ENCODE measurements around the gene VTI1A. TPM values are rescaled to one million over a fixed set of nuclear protein-coding genes. Genes with fewer than 3 reads are reported as not detected.
A peak's percentile ranks its signal among the peaks of the same experiment; 100 is the strongest.

VTI1A gene
- total and polyA plus RNA-seq, 2 of the 13 experiments (the other 11 are each of a cell fraction or from before 2014, with no cell fraction given) = 11.7 to 32.7 TPM

GRCh38 chr10:112446055-112446854, 760 bp upstream of the VTI1A start (continued):
- TF ChIP-seq, protein P1, sequence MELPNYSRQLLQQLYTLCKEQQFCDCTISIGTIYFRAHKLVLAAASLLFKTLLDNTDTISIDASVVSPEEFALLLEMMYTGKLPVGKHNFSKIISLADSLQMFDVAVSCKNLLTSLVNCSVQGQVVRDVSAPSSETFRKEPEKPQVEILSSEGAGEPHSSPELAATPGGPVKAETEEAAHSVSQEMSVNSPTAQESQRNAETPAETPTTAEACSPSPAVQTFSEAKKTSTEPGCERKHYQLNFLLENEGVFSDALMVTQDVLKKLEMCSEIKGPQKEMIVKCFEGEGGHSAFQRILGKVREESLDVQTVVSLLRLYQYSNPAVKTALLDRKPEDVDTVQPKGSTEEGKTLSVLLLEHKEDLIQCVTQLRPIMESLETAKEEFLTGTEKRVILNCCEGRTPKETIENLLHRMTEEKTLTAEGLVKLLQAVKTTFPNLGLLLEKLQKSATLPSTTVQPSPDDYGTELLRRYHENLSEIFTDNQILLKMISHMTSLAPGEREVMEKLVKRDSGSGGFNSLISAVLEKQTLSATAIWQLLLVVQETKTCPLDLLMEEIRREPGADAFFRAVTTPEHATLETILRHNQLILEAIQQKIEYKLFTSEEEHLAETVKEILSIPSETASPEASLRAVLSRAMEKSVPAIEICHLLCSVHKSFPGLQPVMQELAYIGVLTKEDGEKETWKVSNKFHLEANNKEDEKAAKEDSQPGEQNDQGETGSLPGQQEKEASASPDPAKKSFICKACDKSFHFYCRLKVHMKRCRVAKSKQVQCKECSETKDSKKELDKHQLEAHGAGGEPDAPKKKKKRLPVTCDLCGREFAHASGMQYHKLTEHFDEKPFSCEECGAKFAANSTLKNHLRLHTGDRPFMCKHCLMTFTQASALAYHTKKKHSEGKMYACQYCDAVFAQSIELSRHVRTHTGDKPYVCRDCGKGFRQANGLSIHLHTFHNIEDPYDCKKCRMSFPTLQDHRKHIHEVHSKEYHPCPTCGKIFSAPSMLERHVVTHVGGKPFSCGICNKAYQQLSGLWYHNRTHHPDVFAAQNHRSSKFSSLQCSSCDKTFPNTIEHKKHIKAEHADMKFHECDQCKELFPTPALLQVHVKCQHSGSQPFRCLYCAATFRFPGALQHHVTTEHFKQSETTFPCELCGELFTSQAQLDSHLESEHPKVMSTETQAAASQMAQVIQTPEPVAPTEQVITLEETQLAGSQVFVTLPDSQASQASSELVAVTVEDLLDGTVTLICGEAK (IDR thresholded peaks at IDR 0.05) = no peak
- TF ChIP-seq, protein P1 (CRISPR knock-in tag; IDR thresholded peaks at IDR 0.05) = 0 out of 2 replicates have a peak, but pooled peaks have one; percentile 10
- TF ChIP-seq ZNF143 (CRISPR knock-in tag; IDR thresholded peaks at IDR 0.05) (0 out of 2 replicates have a peak, but pooled peaks have one; percentile 12), DMAP1 (CRISPR knock-in tag; IDR thresholded peaks at IDR 0.05) (no peak), ZNF569 (CRISPR knock-in tag; IDR thresholded peaks at IDR 0.05; ENCODE audit: borderline replicate concordance) (no peak), SKI (IDR thresholded peaks at IDR 0.05; ENCODE audit: partially characterized antibody) (no peak), TSC22D2 (CRISPR knock-in tag; IDR thresholded peaks at IDR 0.05; ENCODE audit: borderline replicate concordance) (no peak), ARHGAP35 (CRISPR knock-in tag; IDR thresholded peaks at IDR 0.05; ENCODE audit: borderline replicate concordance) (no peak), HIVEP1 (CRISPR knock-in tag; IDR thresholded peaks at IDR 0.05) (no peak), ZBTB46 (CRISPR knock-in tag; IDR thresholded peaks at IDR 0.05; ENCODE audit: borderline replicate concordance) (no peak), ZSCAN22 (CRISPR knock-in tag; IDR thresholded peaks at IDR 0.05) (no peak), ZNF678 (CRISPR knock-in tag; IDR thresholded peaks at IDR 0.05) (0 out of 2 replicates have a peak, but pooled peaks have one; percentile 63), FOXO1 (CRISPR knock-in tag; IDR thresholded peaks at IDR 0.05) (peak; percentile 36; the same call in 1 of the 2 replicates), ZNF136 (CRISPR knock-in tag; IDR thresholded peaks at IDR 0.05; ENCODE audit: low read depth) (no peak)
- TF ChIP-seq, protein P2, sequence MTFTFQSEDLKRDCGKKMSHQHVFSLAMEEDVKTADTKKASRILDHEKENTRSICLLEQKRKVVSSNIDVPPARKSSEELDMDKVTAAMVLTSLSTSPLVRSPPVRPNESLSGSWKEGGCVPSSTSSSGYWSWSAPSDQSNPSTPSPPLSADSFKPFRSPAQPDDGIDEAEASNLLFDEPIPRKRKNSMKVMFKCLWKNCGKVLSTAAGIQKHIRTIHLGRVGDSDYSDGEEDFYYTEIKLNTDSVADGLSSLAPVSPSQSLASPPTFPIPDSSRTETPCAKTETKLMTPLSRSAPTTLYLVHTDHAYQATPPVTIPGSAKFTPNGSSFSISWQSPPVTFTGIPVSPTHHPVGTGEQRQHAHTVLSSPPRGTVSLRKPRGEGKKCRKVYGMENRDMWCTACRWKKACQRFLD (CRISPR knock-in tag; IDR thresholded peaks at IDR 0.05; ENCODE audit: borderline replicate concordance) = no peak

Measured in HepG2 (cell line).